Hippocampal formation (tissue), 2 donors: ENCODE results near the gene FAM89B.

Experiments used
- DNase-seq, 2 donors: peaks; one replicate each; lab custom pipeline; 2025; lab: John Stamatoyannopoulos, UW

The FAM89B gene

GRCh38 chr11:65573391-65574079, 1.2 kb downstream of the FAM89B start:
- no peak for DNase-seq

- peak; percentile 59 to 75 for DNase-seq
Measured at GRCh38 chr11:65574109-65574810, 1.9 kb downstream of the FAM89B start.

GRCh38 chr11:65574811-65575567, 2.7 kb downstream of the FAM89B start:
- no peak for DNase-seq

DNA sequence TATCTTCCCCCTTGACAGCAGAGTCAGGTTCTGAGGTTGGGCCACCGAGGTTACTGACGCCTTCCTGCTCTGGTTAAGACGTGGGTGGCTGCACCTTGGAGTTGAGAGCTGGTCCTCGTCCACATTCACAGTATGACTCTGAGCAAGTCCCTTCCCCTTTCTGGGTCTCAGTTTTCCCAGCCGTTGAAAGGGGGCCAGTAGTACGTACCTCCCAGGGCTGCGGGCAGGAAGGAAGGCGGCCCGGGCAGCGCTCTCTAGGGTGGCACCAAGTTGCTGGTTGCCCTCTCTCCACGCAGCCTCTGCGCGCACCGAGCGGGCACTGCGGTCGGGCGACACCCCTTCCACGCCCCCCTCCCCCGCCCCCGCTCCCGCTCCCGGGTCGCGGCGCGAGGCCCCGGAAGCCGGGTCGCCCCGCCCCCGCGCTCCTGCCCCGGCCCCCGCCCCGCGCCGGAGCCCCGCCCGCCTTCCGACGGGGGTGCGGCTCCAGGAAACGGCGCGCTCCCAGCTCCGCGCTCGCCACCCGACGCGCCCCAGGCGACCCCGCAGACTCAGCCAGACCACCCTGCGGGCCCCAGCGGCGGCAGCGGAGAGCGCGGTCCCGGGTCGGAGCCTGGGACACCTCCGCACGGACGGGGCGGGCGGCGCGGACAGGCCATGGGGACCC, 3.4 kb downstream of the FAM89B start, which contains the start of gene EHBP1L1:
Gene EHBP1L1, plus strand, starts transcription at position 486 of the 664 bp plus-strand sequence. CDS start 250 bp downstream, outside the sequence.
- DNase-seq = peak in 1 of 2 donors; percentile 7

DNA sequence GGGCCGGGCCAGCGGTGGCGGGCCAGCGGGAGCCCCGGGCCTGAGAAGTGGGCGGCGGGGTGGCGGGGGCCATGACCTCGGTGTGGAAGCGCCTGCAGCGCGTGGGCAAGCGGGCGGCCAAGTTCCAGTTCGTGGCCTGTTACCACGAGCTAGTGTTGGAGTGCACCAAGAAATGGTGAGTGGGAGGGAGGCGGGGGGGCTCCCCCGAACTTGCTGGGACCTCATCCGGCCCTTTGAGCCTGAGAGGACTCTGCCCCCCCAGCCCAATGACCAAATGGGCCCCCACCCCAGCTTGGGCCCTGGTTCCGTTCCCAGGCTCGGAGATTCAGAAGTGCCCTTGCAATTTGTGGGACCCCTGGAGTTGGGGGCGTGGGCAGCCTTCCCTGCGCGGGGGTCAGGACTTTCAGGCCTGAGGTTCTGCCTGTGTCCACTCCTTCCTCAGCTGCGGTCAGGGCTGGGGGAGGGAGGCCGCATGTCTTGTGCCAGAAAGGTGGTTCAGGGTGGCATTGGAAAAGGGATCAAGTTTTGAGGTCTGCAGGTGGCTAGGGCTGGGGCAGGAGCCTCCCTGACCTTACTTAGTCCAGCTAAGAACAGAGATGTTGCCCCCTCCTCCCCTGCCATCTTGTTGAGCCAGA, 4.0 kb downstream of the FAM89B start:
- DNase-seq = no peak

DNA sequence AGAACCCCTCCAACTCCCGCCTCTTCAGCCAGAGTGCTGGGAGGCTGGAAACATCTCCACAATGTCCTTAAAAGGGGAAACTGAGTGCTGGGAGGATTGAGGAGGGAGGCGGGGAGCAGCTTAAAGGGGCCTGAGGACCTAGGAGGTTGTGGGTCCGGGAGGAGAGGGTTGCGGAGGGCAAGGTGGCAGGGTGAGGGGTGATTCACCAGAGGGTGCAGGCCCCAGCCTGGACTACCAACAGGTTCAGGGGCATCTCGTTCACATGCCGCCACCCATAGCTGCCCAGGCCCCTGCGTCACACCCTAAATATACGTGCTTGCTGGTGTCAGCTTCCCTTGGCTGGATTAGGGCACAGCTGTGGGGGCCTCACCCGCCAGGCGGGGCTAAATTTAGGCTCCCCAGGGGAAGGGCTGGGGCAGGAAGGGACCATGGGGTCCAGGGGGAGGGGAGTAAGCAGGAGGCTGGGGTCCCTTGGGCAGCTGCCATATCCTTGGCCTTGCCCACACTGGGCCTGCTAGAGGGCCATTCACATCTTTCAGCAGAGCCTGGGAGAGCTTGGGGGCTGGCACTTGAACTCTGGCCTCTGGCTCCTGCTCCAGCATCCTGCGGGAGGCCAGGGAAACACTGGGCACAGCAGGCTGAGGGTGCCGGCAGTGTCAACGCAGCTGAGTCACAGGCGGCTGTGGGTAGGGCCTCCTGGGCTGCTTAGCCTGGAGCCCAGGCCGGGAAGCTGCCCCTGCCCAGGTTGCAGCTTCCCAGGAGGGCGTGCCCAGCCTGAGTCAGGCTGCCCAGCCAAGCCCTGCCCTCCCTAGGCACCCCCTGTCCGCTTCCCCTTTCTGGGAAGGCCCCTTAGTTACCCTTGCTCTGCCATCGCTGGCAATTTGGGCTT, 4.8 kb downstream of the FAM89B start:
- no peak for DNase-seq

DNA sequence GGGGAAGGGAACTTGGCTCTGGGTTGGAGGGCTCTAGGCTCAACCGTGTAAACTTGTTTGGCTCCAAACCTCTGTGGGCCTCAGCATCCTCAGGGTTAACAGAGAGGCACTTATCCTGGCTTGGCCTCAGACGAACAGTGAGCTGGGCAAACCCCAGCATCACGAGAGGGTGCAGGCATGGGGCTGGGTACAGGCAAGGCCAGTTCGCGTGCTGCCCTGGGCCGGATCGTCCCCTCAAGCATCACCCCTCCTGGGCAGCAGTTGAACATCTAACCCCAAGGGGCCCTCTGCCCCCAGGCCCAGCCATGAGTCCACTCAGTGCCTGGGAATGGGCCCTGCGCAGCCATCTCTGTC, 5.4 kb downstream of the FAM89B start:
- DNase-seq = no peak

DNA sequence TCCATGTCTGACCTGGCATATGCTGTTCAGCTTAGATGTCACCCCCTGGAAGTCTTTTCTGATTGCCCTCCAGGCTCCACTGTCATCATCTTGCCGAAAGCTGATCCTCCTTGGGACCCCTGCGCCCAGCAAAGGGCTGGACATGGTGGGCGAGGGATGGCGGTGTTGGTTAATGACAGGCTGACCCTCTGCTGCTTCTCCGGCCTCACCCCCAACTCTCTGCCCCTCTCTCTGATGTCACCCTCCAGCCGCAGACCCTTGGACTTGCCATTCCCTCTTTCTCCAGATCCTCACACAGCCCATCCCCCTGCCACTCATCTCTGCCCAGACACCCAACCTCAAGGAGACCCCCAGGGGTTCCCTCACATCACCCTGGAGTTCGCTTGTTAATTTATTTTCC, 5.8 kb downstream of the FAM89B start:
- no peak for DNase-seq

GRCh38 chr11:65578667-65579066, 6.3 kb downstream of the FAM89B start:
- no peak for DNase-seq

DNA sequence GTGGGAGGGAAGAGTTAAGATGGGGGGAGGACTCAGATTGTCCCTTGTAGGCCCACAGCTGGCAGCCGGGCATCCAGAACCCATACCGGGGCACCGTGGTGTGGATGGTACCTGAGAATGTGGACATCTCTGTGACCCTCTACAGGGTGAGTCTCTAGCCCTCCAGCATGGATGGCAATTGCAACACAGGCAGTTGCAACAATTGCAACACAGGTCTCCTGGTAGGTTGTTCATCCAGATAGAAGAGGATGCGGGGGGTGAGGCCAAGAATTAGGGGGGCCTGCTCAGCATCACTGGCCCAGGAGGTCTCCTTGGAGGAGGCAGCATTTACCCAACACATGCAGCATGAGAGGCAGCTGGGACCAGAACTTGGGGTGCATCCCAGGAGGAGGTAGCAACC, 7.0 kb downstream of the FAM89B start:
- no peak for DNase-seq

DNA sequence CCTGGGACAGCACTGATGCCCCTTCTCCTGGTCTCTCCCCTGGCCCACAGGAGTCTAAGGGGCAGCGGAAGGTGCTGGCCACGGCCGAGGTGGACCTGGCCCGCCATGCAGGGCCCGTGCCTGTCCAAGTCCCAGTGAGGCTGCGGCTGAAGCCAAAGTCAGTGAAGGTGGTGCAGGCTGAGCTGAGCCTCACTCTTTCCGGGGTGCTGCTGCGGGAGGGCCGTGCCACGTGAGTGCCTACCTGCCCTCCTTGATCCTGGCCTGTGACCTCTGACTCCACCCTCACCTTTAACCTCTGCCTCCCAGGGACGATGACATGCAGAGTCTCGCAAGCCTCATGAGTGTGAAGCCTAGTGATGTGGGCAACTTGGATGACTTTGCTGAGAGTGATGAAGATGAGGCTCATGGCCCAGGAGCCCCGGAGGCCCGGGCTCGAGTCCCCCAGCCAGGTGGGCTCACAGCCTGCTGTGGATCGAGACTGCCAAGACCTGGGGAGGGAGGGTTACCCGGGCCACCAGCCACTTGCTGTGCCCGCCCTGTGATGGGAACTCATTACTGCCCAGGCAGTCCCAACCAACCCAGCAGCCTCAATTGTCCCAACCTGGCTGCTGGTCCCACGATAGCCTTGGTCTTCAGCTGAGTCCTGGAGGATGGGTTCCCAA, 7.8 kb downstream of the FAM89B start:
- DNase-seq = no peak

DNA sequence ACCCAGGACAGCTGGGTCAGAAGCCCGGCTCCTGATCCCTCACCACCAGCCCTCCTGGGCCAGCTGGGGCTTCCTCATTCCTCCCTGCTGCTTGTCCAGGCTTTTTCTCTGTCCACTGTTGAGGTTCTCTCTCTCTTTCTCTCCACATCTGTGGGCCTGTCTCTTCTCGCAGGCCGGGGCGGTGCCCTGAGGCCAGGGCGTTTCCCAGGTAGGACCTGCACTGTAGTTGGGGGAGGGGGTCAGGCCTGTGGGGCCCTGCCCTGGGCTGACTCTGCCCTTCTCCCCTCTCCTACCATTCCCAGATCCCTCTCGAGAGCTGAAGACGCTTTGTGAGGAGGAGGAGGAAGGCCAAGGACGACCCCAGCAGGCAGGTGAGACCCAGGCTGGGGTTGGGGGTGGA, 8.4 kb downstream of the FAM89B start:
- DNase-seq = no peak

DNA sequence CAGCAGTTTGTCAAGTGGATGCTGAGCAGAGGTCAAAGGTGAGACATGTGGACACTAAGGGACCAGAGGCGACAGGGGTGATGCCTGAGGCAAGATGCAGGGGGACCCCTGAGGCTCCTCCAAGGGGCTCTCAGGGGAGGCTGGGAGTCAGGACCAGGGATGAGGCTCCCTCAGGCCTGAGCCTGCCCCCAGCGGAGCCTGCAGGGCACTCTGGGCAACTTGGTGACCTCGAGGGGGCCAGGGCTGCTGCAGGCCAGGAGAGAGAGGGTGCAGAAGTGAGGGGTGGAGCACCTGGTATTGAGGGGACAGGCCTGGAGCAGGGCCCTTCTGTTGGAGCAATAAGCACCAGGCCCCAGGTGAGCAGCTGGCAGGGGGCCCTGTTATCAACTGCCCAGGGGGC, 9.6 kb downstream of the FAM89B start:
- DNase-seq = no peak

DNA sequence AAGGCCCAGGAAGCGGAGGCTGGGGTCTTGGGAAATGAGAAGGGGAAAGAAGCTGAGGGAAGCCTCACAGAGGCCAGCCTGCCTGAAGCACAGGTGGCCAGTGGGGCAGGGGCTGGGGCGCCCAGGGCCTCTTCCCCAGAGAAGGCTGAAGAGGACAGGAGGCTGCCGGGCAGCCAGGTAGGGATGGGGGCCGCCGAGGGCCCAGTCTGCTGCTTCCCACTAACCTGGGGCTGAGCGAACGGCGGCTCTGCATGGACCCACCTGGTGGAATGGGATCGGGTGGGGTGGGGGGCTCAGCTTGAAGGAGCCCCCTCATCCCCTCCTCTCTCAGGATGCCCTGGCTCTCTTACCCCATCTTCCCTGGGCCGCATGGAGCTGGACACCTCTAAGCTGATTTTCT, 11.3 kb downstream of the FAM89B start:
- DNase-seq = no peak

DNA sequence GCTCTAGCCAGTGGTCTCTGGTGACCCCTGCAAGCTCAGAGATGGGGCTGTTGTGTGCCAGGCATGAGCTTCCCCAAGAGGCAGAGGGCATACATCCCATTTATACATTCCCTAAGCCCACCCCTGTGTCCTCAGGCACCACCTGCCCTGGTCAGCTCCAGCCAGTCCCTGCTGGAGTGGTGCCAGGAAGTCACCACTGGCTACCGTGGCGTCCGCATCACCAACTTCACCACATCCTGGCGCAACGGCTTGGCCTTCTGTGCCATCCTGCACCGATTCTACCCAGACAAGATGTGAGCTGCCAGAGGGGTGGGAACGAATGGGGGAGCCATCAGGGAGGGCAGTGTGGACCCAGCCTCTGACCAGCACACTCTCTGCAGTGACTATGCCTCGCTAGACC, 11.8 kb downstream of the FAM89B start:
- no peak for DNase-seq

DNA sequence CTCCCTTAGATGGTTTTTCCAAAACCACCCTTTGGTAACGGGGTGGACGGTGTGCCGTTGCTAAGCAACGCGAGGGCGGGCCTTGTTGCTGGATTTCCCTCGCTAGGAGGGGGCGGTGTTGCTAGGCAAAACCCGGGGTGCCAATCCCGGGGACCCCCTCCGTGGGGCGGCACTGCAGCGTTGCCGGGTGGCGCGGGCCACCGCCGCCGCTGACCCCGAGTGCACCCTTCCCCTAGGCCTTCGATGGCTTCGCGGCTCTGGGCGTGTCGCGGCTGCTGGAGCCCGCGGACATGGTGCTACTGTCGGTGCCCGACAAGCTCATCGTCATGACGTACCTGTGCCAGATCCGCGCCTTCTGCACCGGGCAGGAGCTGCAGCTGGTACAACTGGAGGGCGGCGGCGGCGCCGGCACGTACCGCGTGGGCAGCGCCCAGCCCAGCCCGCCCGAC, 12.4 kb downstream of the FAM89B start:
- DNase-seq = peak in 1 of 2 donors; percentile 6

DNA sequence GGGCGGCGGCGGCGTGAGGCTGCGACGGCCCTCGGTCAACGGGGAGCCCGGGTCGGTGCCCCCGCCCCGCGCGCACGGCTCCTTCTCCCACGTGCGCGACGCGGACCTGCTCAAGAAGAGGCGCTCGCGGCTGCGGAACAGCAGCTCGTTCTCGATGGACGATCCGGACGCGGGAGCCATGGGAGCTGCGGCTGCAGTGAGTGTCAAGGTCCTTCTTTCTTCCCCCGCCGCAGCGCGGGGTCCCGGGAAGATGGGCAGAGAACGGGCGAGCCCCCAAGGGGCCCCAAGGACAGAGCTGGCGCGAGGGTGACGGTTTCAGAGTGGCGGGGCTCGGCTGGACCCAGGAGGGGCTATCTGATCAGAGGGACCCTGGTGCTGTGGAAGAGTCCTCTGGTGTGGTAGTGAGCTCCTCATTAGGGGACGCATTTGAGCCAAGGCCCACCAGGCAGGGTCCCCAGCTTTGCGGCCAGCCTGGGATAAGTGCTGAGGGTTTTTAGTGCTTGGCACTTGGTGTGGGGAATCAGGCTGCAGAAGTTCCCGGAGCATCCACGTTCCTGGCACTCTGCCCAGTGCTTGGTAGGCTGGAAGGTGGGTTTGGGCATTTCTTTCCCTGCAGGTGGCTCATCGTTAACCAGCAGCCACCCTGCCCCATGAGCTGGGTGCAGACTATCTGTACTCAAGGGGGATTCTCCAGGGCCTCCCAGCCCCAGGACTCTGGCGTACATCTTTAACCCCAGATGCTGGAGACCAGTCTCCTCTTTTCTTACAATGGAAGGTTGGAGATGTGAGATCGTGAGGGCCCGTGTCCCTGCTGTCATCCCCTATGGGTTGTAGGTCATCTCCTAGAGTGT, 13.3 kb downstream of the FAM89B start:
- no peak for DNase-seq

DNA sequence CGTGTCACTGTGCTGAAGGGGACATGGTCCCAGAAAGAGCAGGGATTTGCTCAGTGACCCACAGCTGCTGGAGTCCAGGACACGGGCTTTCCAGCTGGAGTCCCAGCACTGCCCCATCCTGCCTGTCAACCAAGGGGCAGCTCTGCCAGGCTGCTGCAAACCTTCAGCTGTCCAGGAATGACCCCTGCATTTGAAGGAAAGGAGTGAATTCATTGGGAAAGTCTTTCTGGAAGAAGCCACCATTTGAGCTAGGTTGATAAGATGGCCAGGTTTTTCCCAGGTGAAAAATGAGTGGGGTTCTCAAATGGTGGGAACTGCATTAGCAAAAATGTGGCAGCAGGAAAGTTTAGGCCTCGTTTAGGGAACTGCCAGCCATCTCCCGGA, 13.9 kb downstream of the FAM89B start:
- DNase-seq = no peak

DNA sequence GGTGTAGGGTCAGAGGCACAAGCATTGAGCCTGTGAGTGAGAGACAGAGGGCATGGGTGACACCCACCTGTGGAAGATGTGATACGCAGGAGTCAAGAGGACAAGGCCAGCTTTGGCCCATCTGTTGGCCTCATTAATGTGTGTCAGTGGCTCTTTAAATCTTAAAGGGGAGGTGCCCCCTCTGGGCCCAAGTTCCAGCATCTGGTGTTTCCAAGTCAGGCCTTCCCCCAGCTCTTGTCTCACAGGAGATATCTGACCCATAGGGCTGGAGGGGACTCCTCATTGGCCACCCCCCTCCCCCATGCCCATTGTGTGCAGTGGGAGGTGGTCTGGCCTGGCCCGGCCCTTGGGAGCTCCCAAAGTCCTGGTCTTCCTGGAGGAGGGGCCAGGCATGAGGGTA, 14.3 kb downstream of the FAM89B start:
- DNase-seq = no peak
